Hepatocyte (in vitro differentiated cells): ENCODE results near the gene C1QTNF2. TPM values are rescaled to one million over a fixed set of nuclear protein-coding genes. Genes with fewer than 3 reads are reported as not detected.

Experiments
- DNase-seq: peaks from one replicate; pipeline ENCODE4 v3.0.0-alpha.2; 2016; ENCODE audit warnings: low spot score
- H2AFZ ChIP-seq: fragments of 200-600 bp; sonication (generic); 2 replicates; pipeline ENCODE4 v1.6.0; 2016; ENCODE audit warnings: antibody characterized with exemption, mild to moderate bottlenecking
- H3K27ac ChIP-seq: fragments of 200-600 bp; sonication (generic); 2 replicates; pipeline ENCODE4 v1.5.1; 2016; ENCODE audit warnings: mild to moderate bottlenecking
- H3K27me3 ChIP-seq: fragments of 200-600 bp; sonication (generic); 2 replicates; pipeline ENCODE4 v1.6.1; 2016
- H3K36me3 ChIP-seq: fragments of 200-600 bp; sonication (generic); replicated peaks from 2 replicates; pipeline ENCODE4 v1.5.1; 2016; ENCODE audit warnings: low read depth; ENCODE audit not compliant: insufficient read depth
- H3K4me1 ChIP-seq: fragments of 200-600 bp; sonication (generic); 2 replicates; pipeline ENCODE4 v1.5.1; 2016; ENCODE audit warnings: mild to moderate bottlenecking, moderate library complexity; ENCODE audit not compliant: insufficient read depth
- H3K4me2 ChIP-seq: fragments of 200-600 bp; sonication (generic); 2 replicates; pipeline ENCODE4 v1.6.0; 2016
- H3K4me3 ChIP-seq: fragments of 200-600 bp; sonication (generic); 2 replicates; pipeline ENCODE4 v1.5.1; 2016; ENCODE audit warnings: mild to moderate bottlenecking
- H3K79me2 ChIP-seq: fragments of 200-600 bp; sonication (generic); 2 replicates; pipeline ENCODE4 v1.6.0; 2017; ENCODE audit warnings: mild to moderate bottlenecking
- H3K9me2 ChIP-seq: fragments of 200-600 bp; sonication (generic); replicated peaks from 2 replicates; pipeline ENCODE4 v1.6.0; 2017; ENCODE audit warnings: mild to moderate bottlenecking; ENCODE audit not compliant: insufficient read depth
- H3K9me3 ChIP-seq: fragments of 200-600 bp; sonication (generic); 2 replicates; pipeline ENCODE4 v1.5.1; 2016; ENCODE audit warnings: low read depth, mild to moderate bottlenecking
- H4K20me1 ChIP-seq: fragments of 200-600 bp; sonication (generic); 2 replicates; pipeline ENCODE4 v1.6.0; 2016; ENCODE audit warnings: mild to moderate bottlenecking; ENCODE audit not compliant: insufficient read depth, poor library complexity, severe bottlenecking
- CTCF ChIP-seq: fragments of 200-600 bp; sonication (generic); IDR thresholded peaks from 2 replicates; pipeline ENCODE4 v1.5.1; 2016; ENCODE audit warnings: antibody characterized with exemption, mild to moderate bottlenecking; ENCODE audit not compliant: poor library complexity
- EZH2 ChIP-seq: fragments of 200-600 bp; sonication (generic); IDR thresholded peaks from 2 replicates; pipeline ENCODE4 v1.6.1; 2016; ENCODE audit warnings: antibody characterized with exemption, mild to moderate bottlenecking, borderline replicate concordance
- EZH2phosphoT487 ChIP-seq: fragments of 200-600 bp; sonication (generic); IDR thresholded peaks from one replicate; pipeline ENCODE4 v1.6.1; 2018; ENCODE audit warnings: antibody characterized with exemption, mild to moderate bottlenecking, low read depth, moderate library complexity; ENCODE audit not compliant: unreplicated experiment, severe bottlenecking
- WGBS: methylation state at CpG from one replicate; pipeline ENCODE4 v1.1.6; 2016; ENCODE audit warnings: low lambda C conversion rate; ENCODE audit errors: missing lambda C conversion rate; 5-methylcytosine and 5-hydroxymethylcytosine counted together
- polyA plus RNA-seq: library from polyadenylated mRNA; unstranded; fragments of >200 nt; fragmentation: Nextera tagmentation; extraction: Ambion mirVana; gene quantifications from 2 replicates; pipeline ENCODE4 v1.2.1, GENCODE V29; 2016
- total RNA-seq: library from RNA; depleted of rRNA; stranded (reverse); fragments of >200 nt; gene quantifications from 2 replicates; pipeline ENCODE4 v1.2.3, GENCODE V29; 2014

The C1QTNF2 gene
- total and polyA plus RNA-seq, 2 experiments from 2014 or later, result 1.5 to 3.0 TPM

DNA sequence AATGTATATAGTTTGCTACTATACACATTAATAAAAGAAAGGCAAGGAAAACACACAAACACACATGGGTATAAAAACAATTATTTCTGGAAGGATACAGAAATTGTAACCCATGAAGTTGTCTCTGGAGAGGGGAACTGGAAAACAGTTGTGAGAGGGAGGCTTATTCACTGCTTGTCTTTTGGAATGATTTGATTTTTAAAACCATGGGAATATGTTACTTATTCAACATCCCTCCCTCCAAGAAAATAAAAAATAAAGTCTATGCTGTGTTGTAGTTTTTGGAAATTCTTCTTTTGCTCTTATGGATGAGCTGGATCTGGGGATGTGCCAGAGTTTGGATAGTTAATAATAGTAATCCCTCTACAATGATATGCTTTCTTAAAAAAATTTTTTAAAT lies 6.0 kb upstream of the C1QTNF2 start:
- no peaks in the 10 kb centered on the region for H3K9me2 ChIP-seq

DNA sequence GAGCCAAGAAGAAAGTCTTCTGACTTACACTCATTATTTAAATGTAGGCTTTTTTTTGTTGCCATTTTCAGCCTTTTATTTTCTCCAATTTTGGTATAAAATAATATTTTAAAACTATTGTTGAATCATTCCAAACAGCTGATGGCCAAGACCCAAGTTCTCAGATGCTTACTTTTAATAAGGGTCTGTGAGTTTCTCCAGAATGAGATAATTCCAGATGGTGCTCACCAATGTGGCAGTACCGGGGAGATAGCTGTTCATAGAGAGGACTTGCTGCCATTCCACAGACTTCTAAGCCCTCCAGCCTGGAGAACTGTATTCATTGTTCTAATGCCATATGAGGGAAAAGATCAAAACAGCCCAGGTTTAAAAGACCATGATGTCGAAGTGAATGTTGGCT lies 5.3 kb upstream of the C1QTNF2 start:
- 94% methylated on average over 2 of the region's 2 CpGs for WGBS
- no peak overlapping the region for H3K4me2 ChIP-seq
- TF ChIP-seq CTCF, result no peak
- no peak for TF ChIP-seq EZH2
- TF ChIP-seq EZH2phosphoT487, result no peak
- H3K27me3 ChIP-seq, result peaks cover 26% of the 10 kb centered on the region
- DNase-seq, result no peak
- H2AFZ ChIP-seq, result no peak overlapping the region
- no peaks in the 10 kb centered on the region for H3K9me2 ChIP-seq
- no peaks in the 10 kb centered on the region for H3K9me3 ChIP-seq
- H3K4me1 ChIP-seq, result no peaks in the 10 kb centered on the region
- H3K36me3 ChIP-seq, result no peaks in the 10 kb centered on the region
- H4K20me1 ChIP-seq, result no peaks in the 10 kb centered on the region
- no peak overlapping the region for H3K4me3 ChIP-seq
- H3K79me2 ChIP-seq, result no peaks in the 10 kb centered on the region
- H3K27ac ChIP-seq, result no peak overlapping the region

More for the DNA sequence above, 6.0 kb upstream of the C1QTNF2 start:
- H3K36me3 ChIP-seq, result no peaks in the 10 kb centered on the region
- peaks cover 23% of the 10 kb centered on the region for H3K27me3 ChIP-seq
- H3K4me1 ChIP-seq, result no peaks in the 10 kb centered on the region
- no peaks in the 10 kb centered on the region for H3K9me3 ChIP-seq
- no peak overlapping the region for H2AFZ ChIP-seq
- no peak for DNase-seq
- no peak overlapping the region for H3K4me3 ChIP-seq
- H3K79me2 ChIP-seq, result no peaks in the 10 kb centered on the region
- no peak overlapping the region for H3K4me2 ChIP-seq
- no peaks in the 10 kb centered on the region for H4K20me1 ChIP-seq
- TF ChIP-seq EZH2, result no peak
- no peak for TF ChIP-seq EZH2phosphoT487
- TF ChIP-seq CTCF, result no peak
- H3K27ac ChIP-seq, result no peak overlapping the region

- Histone ChIP-seq H4K20me1 (no peaks in the 10 kb centered on the region), H3K79me2 (no peaks in the 10 kb centered on the region)
- no peak for DNase-seq
Measured at GRCh38 chr5:160375166-160375565, 4.7 kb upstream of the C1QTNF2 start.

More at GRCh38 chr5:160375166-160375565, 4.7 kb upstream of the C1QTNF2 start:
- Histone ChIP-seq H3K9me2 (no peaks in the 10 kb centered on the region), H3K27ac (no peak overlapping the region), H3K36me3 (no peaks in the 10 kb centered on the region), H3K9me3 (no peaks in the 10 kb centered on the region), H3K27me3 (peaks cover 26% of the 10 kb centered on the region), H3K4me3 (no peak overlapping the region), H3K4me2 (no peak overlapping the region), H2AFZ (no peak overlapping the region), H3K4me1 (no peaks in the 10 kb centered on the region)
- no peak for TF ChIP-seq CTCF
- TF ChIP-seq EZH2phosphoT487, result no peak
- TF ChIP-seq EZH2, result no peak
